HG02840 (cell line): Measurements from ENCODE around the gene MMP24.
"Not testable (repeated sequence)": the region's sequence is repeated elsewhere in the genome, so short reads cannot be mapped to it uniquely, and the experiment has no call there.

ENCODE experiments used
- ATAC-seq: cut with Tn5 transposase; IDR thresholded peaks from one replicate; pipeline ENCODE4 v1.9.1; 2021; ENCODE audit warnings: mild to moderate bottlenecking, moderate library complexity, moderate number of reproducible peaks; ENCODE audit not compliant: unreplicated experiment, low FRiP score

Gene MMP24

DNA sequence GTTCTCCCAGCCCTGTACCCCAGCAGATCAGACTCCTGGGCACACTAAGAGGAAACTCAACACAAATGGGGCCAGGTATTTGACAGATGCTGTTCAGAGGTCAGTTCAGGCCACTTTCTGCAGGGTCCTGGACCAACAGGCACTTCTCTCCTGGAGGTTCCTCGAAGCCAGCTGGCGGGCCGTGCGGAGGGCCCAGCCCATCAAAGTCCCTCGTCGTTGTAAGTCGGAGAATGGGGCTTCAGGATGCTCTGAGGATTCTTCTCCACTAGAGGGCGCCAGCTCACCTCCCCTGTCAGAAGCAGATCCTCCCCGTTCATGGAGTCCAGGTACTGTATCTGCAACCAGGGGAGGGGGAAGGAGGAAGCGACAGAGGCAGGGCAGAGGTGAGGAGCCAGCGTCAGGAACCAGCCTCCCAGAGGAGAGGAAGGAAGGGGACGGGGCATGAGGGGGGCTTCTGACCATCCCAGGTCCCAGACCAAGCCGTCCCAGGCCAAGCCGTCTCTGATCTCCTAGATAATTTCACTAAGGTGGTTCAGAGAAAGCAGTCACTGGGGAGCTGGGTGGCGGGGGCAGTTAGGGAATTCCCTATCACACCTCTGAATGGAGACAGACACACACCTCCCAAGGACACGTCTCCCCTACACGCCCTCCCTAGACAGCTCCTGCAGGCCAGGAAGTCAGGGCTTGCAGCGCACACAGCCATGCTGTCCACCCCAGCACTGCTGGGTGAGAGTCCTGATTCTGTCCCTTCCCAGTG is 77.4 kb downstream of the MMP24 start:
- no peak for ATAC-seq

DNA sequence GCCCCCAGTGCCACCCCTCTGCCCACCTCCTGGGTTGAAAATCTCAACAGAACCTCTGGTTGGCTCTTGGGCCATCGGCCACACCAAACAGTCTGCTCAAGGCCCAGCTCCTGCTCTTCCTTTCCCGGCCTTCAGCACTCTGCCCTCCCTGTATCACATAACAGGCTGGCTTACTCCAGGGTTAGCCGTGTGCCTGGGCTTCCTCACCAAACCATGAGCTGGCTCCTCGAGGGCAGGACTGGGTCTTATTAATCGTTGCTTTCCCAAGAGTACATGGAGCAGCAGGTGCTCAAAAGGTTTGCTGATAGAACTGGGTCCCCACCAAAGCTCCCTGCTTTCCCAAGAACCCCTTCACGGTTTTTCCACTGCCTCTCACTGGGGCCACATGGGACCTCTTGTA is 78.5 kb downstream of the MMP24 start:
- ATAC-seq: no peak

DNA sequence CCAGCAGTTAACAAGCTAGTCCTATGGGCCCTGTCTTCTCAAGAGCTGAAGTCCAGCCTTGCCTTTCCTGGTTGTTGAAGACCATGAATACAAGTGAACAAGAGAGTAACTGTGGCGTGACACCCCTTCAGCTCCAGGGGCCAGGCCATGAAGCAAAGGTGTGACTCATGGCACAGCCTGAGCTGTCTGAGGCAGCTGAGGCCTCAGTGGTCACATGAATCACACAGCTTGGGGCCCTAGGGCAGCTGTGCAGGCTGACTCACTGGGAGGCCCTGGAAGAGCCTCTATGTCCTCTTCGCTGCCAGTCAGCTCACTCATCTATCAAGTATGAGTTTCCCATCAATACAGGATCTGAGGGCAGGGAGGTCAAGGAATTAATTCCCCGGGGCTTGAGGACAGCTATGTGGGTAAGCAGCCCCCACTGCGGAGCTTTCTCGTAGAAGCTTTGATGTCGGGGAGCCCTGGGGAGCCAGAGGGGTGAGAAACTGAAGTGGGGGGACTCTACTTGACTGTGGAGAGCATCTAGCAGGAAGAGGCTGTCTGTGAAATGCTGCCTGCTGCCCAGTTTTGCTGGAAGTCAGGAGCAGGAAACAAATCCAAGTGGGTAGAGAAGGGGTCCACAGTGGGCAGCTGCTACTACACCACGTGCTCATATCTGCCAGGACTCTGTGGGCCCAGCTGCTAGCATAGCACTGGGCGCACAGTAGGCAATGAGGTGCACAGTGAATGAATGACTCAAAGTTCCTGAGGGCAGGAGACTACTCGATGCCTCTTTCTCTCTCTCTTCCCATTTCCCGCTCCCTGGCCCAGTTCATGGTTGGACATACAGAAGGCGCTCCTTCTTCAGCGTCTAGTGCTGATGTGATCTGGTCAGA is 79.4 kb downstream of the MMP24 start:
- no peak for ATAC-seq

DNA sequence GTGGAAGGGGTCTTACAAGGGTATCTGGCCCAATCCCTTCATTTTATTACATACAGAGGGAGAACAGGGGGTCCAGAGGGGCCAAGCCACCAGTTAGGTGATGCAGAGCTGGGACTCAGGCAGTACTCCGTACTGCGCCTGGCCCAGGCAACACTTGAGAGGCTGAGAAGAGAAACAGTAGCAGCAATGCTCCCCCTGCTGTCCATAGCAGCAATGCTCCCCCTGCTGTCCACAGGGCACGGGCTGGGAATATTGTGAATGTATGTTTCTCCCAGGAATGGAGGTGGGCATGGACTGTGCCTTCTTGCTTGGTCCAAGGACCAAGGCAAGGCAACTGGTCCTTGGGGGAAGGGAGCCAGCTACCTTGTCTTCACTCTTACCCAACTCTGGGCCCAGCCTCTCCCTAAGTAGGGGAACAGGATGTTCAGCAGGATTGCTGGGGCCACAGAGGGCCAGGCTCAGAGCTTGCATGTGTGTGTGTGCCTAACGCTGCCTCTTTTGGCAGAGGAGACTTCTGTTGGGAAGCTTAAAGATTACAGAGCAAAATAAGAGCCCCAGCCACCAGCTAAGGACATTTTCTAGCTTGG is 80.5 kb downstream of the MMP24 start:
- ATAC-seq: no peak

DNA sequence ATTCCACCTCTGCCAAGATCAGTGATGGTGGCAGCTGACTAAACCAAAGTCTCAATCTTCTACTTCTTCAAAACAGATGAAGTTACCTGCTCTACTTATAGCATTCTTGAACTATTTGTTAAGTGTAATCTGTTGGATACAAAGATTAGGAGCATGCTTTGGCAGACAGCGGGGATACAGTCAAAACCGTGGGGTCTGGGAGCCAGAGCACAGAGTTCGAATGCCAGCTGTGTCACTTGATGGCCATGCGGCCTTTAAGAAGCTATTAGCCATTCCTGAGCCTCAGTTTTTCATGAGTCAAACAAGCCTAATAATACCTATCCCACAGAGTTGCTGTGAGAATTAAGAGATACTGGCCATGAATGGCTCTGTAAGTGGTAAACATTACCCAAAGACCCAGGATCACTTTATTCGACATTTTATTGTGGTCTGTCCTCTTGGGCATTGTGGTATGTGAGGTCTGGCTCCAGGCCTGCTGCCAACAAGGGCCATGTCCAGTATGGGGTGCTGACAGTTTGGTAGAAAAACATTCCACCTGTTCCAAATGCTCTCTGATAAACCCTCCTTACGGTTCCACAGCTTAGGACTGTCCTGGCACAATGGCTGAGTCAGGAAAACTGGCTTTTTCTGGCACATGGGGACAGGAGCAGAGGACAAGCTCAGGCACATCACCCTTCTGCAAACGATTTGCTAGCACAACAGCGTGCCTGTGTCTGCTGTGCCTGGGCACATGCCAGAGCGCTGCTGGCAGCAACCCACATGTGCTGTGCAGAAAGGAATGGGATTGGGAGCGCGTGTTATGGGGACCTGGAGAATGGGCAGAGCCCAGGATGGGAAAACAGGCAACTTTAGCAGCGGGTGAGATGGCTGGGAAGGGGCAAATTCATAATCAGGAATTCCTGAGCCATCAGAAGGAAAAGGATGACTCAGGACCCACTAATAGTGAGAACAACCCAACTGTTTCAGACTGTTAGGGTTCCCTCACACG is 81.5 kb downstream of the MMP24 start:
- no peak for ATAC-seq

DNA sequence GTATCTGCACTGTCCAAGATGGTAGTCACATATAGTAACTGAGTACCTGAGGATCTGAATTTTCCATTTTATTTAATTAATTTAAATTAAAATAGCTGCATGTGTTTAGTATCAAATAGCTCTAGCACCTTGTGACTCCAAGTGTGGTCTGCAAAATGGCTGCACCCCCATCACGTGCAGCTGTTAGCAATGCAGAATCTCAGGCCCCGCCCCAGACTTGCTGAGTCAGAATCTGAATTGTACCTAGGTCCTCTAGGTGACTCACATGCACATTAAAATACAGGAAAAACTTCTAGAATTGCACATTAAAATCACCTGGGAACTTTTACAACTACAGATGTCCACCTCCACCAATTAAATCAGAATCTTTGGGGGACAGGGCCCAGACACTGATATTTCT is 84.9 kb downstream of the MMP24 start:
- no peak for ATAC-seq

DNA sequence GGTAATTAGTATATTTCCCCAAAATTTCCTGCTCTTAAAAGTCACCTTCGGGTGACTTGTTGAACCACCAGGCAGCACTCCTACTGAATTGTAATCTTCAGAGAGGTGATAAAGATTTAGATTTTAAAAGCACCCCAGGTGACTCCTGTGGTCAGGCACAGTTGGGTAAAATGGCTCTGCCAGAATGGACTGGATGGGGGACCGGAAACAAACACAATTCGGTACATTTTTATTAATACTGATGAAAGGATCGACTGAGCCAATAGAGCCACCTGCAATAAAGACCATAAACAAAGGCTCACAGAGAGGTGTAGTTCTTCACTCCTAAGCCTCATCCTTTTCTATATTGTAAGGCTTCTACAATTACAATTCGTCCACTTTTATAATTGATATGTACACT is 85.3 kb downstream of the MMP24 start:
- ATAC-seq: no peak

DNA sequence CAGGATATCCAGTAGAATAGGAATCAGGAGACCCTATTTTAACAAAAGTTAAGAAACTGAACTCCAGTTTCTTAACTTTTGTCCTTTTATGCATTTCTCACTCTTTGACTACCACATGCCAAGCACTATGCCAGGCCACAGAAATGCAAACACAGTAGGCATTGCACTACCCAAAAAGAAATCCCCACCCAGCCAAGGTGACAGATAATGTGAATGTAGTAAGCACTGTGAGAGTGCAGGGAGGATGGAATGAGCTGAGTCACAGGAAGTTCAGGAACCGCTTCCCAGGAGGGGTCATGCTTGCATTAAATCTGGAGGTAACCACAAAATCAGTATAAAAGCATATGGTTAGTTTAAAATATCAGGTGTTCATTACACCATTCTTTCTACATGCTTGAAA is 85.8 kb downstream of the MMP24 start:
- no peak for ATAC-seq

DNA sequence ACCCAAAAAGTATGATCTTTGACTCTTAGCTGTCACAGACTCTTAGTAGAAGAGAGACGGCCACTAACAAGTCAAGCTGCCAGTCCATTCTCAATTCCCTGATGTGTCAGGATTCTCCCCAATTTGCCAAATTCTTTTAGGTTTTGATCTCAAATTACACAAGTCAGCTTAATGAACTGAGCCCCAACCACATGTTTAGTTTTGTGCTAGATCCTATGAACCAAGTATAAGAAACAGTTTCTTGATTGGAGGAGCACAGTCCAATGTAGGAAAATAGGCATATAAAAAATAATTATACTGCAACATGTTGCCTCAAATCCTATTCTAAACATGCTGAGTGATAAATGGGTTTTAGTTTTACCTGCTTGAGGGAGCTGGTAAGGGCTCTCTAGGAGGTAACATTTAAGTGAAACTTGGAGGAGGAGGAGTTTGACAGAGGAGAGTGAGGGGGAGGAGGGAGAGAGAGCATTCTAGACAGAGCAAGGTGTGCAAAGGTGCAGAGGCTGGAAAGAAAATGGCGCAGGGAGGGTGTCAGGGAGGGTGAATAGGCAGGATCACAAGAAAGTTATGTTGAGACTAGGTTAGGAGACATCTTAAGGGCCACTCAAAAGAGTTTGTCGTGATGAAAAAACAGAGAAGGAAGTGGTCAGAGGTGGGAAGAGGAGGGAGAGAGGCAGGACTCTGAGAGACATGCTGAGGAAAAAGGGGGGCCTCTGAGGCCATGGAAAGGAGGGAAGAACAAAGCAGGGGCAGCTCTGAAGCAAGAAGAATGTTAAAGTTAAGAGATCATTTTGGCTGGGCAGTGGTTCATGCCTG is 88.5 kb downstream of the MMP24 start:
- ATAC-seq: no peak

DNA sequence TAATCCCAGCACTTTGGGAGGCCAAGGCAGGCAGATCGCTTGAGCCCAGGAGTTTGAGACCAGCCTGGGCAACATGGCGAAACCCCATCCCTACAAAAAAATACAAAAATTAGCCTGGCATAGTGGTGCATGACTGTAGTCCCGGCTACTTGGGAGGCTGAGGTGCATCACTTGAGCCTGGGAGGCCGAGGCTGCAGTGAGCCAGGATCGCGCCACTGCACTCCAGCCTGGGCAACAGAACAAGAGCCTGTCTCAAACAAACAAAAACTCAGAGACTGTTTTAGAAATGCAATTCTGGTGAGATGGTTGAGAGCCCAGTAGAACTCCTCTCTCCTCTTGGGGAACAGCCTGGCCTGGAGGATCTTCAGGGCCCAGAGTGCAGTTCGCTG is 89.1 kb downstream of the MMP24 start:
- ATAC-seq: not testable (repeated sequence)

DNA sequence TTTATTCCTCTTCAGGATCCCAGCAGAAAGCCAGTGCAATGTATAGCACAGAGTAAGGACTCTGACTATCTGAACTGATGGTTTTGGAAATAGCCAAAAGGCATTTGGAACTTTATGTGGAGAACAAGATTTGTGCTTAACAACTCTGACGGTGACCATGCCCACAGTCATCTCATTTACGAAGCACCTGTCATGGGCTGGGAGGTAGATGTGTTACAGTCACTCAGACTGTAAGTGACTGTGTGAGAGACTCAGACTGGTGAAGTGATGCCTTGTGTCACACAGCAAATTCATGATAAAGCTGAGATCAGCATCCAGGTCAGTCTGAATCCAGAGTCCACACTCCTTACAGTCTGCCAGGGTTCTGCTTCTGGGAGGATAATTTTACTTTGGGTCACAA is 89.6 kb downstream of the MMP24 start:
- no peak for ATAC-seq

DNA sequence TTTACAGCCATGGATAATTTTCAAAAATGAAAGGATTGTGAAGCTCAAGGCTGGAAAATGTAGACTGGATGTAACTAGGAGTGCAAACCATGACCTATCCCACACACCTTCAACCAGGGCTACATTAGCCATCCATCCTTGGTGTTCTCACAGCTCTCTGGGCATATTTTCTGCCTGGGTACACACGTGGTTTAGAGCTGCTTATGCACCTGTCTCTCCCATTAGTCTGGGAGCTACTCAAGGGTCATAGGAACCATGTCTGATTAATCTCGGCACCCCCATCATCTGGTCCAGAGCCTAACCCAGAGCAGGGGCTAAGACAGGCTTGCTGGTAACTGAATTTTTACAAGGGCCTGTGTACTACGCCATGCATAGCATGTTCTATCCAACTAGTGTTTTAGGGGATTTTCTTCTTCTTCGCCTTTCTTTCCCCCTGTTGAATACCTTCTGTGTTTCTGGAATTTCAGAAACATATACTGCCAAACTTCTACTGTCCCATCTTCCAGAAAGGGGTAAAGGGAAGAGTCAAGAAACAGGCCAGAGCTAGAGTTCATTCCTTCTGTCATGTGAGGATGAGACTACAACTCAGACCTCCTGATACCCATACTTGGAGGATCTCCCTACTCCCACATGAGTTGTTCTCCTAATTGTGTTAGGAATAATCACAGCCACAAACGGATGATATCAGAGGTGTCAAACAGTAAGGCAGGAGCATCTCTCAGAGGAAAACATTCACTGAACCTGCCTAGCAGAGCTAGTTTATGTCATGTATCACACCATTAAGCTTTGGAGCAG is 91.1 kb downstream of the MMP24 start:
- ATAC-seq: no peak

DNA sequence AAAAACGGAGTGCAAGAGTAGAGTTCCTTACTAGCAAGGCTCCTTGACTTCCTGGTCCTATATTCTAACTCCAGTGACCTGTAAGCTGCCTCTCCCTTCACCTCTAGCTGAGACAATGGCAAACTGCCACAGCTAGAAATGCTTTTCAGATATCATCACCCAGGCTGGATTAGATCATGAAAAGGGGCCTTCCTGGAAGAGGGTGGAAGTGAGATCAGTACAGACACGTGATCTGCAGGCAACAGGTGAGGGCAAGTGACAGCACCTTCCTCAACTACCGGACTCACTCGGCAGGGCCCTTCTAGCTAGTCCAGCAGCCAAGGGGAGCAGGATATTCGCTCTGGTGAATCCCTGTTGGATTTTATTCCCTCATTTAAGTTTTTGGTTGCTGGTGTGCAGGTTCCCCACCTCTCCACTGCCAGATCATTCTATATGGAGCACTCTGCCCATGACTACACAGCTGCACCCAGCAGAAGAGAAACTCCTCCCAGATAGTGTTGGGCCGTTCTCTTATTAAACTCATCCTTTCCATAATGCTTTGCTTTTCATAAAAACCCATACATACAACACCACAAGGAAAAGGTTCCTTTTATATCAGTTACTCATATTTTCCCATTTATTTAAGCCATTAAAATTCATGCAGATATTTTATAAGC is 92.1 kb downstream of the MMP24 start:
- no peak for ATAC-seq

DNA sequence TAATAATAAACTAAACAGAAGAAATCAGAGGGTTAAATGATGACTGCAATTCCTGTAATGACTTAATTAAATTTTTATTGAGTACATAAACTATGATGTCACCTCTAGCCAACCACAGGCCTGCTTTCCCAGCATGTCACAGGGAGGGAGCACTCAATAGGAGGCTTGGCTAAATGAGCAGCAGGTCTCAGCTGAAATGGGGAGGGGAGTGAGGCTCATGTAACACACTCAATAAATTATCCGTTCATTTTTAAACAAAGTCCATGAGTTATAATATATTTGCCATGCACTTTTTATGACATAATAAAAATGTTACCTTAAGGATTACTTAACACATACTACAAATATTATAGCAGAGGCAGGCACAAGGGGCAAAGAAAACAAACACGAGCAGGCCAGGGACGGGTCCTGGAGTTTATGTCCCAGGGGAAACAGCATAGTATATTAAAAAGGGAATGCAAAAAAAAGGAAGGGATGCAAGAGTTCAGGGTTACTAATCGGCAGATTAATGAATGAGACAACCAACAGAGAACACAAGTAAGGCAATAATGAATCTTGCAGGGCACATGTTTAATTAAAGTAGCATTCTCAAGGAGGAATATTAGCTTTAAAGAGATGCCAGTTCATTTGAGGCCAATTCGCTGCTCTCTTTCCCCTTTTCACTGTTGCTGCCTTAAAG is 92.8 kb downstream of the MMP24 start:
- ATAC-seq: no peak

DNA sequence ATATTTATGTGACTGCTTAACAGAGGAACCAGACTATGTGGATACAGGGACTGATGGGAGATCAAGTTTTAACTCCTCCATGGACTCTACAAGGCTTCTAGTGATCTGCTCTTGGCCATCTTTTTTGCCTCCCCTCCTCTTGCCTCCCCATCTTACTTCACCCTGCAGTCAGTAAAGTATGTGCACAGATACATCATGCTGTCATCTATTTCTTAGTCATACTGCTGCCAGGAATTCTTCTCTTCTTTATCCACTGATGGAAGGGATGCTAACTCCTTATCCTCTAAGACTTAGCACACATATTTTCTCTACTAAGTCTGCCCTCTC is 93.3 kb downstream of the MMP24 start:
- ATAC-seq: no peak

DNA sequence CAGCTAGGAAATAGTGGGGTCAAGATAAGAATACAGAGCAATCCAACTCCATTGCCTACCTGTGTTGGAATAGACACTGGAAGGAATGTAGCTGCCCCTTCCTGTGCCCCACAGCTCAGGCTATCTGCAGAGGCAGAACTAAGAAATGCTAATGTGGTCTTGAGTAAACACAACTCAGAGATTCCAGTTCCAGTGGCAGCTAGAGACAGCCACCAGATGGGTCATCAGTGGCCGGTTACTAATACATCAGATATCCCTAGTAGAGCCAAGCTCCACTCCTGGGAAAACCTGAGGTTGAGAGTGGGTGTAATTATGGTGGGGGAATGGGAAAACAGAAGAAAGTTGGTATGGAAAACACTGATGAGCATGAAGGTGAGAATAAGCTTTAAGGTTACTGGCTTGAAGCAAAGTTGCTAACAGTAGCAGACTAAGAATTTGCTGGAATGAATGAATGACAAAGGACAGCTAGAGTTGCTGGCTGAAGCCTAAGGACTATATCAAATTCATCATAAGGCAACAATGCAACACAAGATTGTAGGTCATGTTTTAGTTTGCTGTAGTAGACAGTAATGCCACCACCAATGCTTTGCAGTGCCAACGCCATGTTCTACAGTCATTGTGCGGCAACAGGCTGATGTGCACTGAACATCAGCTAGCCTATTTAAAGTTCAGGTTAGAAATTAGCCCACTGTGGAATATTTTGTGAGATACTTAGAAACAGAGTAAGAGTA is 94.1 kb downstream of the MMP24 start:
- no peak for ATAC-seq

DNA sequence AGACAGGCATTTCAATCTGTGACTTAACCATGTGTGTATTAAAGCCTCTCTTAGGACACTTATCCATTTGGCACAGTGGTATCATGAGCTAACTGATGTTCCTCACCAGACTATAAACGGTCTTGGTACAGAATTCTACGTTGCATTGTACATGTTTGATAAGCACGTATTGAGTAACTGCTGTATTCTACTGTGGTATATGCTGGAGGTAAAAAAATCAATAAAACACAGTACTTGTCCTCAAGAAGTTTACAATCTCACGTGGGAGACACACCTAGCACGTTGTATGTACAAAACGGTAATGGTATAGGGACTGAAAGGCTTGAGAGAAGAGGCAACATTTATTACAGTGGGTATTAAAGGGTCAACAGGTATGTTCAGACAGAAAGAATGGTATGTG is 98.9 kb downstream of the MMP24 start:
- ATAC-seq: no peak
